Omental fat pad (tissue), 4 donors: Measurements from ENCODE around the gene TNNC1. TPM values are rescaled to one million over a fixed set of nuclear protein-coding genes. Genes with fewer than 3 reads are reported as not detected.
A peak's percentile ranks its signal among the peaks of the same experiment; 100 is the strongest.

Source experiments
- ATAC-seq: fragments of 150-250 bp; one replicate; pipeline ENCODE4 v1.9.1; 2016; ENCODE audit warnings: mild to moderate bottlenecking, moderate library complexity; ENCODE audit not compliant: low FRiP score
- DNase-seq: peaks from one replicate; pipeline ENCODE4 v3.0.0-alpha.2; 2019; ENCODE audit warnings: low spot score
- total RNA-seq, 4 donors: library from RNA; depleted of rRNA; stranded (reverse); fragments of >200 nt; gene quantifications; one replicate each; pipeline ENCODE4 v1.1.0, GENCODE V29; 2016
- TF ChIP-seq, protein P1 (sequence below), 3 donors: fragments of 450-650 bp; IDR thresholded peaks; one replicate each; pipeline ENCODE4 v1.5.1; 2016 to 2017; ENCODE audit warnings: antibody characterized with exemption in 3 of 3, mild to moderate bottlenecking in 3 of 3, moderate library complexity in 2 of 3

Gene TNNC1
- total RNA-seq, 4 donors from 2014 or later = 2.4 to 2.5 TPM; not detected in 2

DNA sequence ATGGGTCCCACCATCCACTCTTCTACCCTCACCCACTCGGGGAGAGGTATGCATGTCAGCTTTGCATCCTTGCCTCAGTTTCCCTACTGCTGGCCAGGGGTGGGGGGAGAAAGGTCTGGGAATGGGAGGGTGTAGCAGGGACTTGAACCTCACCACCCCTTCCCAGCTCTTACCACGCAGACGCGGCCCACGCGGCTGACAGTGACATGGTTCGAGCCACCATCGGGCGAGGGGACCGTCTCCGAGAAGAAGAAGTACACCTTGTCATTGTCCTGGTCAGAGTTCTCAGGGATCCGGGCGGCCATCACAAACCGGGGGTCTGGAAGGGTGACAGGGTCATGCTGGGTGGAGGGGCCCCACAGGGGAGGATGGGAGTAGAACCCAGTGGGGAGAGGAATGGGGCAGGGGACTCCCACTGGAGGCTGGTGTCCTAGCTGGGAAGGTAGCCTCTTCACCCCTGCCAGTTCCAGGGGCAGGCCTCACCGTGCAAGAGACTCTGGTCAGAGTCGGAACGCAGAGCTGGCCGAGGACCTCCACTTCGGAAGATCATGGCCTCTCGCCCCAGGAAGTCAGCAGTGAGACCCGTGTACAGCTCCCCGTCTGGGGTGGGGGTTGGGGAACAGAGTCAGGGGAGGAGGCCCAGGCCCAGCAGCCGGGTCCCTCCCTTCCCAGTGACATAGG lies 12.6 kb downstream of the TNNC1 start:
- TF ChIP-seq, protein P1, sequence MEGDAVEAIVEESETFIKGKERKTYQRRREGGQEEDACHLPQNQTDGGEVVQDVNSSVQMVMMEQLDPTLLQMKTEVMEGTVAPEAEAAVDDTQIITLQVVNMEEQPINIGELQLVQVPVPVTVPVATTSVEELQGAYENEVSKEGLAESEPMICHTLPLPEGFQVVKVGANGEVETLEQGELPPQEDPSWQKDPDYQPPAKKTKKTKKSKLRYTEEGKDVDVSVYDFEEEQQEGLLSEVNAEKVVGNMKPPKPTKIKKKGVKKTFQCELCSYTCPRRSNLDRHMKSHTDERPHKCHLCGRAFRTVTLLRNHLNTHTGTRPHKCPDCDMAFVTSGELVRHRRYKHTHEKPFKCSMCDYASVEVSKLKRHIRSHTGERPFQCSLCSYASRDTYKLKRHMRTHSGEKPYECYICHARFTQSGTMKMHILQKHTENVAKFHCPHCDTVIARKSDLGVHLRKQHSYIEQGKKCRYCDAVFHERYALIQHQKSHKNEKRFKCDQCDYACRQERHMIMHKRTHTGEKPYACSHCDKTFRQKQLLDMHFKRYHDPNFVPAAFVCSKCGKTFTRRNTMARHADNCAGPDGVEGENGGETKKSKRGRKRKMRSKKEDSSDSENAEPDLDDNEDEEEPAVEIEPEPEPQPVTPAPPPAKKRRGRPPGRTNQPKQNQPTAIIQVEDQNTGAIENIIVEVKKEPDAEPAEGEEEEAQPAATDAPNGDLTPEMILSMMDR (IDR thresholded peaks at IDR 0.05) = no peak
- DNase-seq (no peak), ATAC-seq (no peak)

DNA sequence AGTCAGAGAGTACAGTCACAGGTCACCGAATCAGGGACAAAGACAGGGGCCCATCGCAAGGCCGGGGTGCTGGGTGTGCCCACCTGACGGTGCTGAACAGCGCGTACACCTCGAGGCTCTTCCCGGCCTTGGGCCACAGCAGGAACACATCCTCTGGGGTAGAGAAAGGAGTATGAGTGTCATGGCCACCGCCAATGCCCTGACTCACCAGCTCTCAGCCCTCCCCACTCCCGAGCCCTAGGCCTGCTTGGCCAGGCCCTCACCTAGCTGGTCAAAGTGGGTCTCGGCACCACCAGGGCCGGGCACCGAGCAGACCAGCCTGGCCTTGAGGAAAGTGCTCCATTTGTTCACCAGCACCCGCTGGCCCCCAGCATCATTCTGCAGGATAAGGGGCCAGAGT lies 13.2 kb downstream of the TNNC1 start:
- DNase-seq (no peak), ATAC-seq (no peak)
- TF ChIP-seq, protein P1 (IDR thresholded peaks at IDR 0.05) = no peak

DNA sequence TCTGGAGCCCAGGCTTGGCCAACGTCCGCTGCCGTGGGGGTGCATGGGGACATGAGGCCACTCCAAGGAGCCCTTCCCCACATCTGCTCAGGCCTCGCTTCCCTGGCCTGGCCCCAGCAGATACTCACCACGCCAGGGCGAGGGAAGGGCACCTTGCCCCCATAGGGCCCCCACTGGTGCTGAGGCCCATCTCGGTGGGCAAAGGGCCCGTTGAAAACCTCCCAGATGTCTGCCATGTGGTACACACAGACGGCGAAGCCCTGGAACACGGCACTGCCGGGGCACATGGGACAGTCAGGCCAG lies 13.6 kb downstream of the TNNC1 start:
- TF ChIP-seq, protein P1 (IDR thresholded peaks at IDR 0.05) = no peak
- DNase-seq (peak; percentile 9), ATAC-seq (no peak)

DNA sequence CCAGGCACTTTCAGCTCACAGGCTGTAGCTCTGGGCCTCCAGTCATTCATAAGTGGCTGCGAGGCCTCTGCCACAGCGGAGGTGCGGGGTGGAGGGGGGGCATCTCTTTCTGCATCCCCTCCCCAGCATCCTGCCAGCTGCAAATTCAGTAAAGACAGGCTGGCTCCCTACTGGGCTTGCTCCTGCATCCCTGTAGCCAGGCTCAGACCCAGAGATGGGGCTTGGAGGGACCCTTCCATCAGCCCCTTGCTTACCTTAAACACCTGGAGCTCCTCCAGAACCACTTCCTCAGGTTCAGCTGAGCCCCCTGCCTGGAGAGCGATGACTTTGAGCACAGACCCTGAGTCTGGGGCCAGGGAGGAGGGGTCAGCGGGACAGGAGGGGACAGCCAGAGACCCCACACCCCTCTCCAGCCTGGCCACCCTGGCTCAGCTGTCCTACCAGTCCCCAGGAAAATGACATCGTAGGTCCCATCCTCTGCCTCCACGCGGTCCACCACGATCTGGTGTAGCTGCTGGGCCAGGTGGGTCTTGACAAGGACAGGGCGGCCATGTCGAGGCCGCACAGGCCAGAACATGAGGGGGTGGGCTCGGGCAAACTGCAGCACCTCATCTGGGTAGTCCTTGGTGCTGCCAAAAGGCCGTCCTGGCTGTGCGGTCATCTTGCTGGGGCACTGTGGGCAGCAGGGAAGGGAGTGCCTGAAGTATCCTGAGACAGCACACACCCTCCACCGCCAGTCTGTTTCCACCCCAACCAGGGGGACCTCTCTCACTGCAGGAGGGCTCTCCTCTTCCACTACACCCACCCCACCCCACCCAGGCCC lies 14.2 kb downstream of the TNNC1 start:
- peak; percentile 16 for DNase-seq
- no peak for ATAC-seq
- TF ChIP-seq, protein P1 (IDR thresholded peaks at IDR 0.05) = no peak

DNA sequence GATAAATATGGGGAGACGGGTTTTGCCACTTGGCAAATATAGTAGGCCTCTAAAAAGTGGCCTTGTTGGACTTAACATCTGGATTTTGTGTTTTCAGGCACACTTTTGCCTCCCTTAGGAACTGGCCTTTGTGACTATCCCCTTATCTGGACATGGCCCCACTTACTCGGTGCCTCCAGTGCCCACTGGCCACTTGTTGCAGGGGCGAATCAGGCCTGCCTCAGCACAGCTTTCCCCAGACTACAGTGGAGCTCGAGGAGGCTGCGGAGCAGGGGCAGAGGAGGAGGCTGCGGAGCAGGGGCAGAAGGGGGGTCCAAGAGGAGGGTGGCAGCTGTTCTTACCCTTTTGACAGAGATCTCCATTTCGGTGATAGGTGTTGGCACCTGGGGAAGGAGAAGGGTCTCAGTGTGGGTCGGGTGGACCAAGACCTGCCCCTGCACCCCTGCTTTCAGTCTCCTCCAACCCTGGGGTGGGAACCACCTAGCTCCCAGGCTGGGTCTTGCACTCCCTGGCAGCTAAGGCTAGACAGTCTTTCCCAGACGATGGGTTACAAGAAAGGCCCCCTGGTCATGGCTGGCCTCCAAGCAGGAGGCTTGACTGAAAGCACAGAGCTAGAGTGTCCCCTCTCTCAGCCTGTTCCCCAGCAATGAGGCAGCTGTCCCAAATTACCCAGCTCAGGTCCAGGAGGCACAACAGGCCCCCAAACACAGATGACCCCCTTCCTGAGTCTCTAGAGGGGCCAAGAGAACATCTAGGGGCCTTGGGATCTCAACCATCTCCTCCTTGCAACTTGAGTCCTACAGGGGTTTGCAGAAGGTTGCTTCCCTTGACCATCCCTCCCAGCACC lies 15.0 kb downstream of the TNNC1 start:
- TF ChIP-seq, protein P1 (IDR thresholded peaks at IDR 0.05) = no peak
- ATAC-seq (no peak), DNase-seq (peak; percentile 12)

DNA sequence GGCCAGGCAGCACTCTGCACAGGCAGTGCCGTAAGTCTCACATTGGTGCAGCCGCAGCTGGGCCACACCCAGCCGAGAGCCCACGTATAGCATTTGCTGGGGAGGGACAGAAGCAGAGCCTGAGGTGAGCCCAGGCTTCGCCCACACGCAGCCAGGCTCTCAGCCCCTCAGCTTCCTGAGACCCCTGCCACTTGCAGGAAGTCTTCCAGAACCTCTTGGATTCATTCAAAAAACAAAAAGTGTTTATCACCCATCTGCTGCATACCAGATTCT lies 15.8 kb downstream of the TNNC1 start:
- TF ChIP-seq, protein P1 (IDR thresholded peaks at IDR 0.05) = no peak
- DNase-seq (no peak), ATAC-seq (no peak)
